Erythroblast (primary cell): ENCODE data around the gene SLC36A3.

Experiments used
- DNase-seq, 2 experiments: peaks; one replicate each; lab custom pipeline; 2025; lab: John Stamatoyannopoulos, UW
- GATA1 ChIP-seq: IDR thresholded peaks from 2 replicates; pipeline ENCODE4 v1.6.1; 2011; ENCODE audit warnings: low read depth, mild to moderate bottlenecking, control low read depth, low read length, moderate library complexity
- POLR2A ChIP-seq: IDR thresholded peaks from 2 replicates; pipeline ENCODE4 v1.6.1; 2011; ENCODE audit warnings: mild to moderate bottlenecking, low read length

SLC36A3 gene

GRCh38 chr5:151231359-151231758 lies 72.2 kb downstream of the SLC36A3 start:
- TF ChIP-seq POLR2A (no peak), GATA1 (no peak)
- no peak for DNase-seq

DNA sequence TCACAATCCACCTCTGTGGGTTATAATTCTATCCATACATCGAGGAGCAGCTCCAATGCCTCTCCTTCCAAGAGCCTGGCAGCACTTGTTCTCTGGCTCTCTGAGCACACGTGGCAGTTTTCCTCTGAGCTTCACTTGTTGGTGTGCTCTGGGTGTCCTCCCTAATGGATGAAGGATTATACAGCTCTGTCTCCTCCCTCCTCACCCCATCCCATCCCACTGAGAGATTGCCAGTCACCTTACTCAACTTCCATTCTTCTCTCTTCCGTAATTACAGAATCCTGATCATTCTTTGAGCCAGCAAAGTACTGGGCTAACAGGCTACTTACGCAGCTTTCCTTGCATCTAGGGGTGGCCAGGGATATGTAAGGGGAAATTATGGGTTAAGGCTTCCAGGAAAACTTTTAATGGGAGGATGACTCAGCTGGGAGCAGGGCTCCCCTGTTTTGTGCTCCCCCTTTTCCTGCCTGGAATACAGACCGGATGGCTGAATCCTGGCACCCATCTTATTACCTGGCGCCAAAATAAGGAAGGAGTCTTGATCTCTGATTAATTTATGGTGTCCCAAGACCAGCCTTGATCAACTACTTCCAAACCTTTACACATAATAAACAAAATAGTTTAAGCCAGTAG lies 73.4 kb downstream of the SLC36A3 start:
- TF ChIP-seq GATA1 = no peak
- no peak for TF ChIP-seq POLR2A
- no peak for DNase-seq

- TF ChIP-seq GATA1 = no peak
- no peak for TF ChIP-seq POLR2A
- no peak for DNase-seq
Measured at GRCh38 chr5:151228986-151229385, 74.6 kb downstream of the SLC36A3 start.

GRCh38 chr5:151227918-151228447 lies 75.6 kb downstream of the SLC36A3 start:
- no peak for DNase-seq

More at GRCh38 chr5:151227918-151228447, 75.6 kb downstream of the SLC36A3 start:
- TF ChIP-seq POLR2A (no peak), GATA1 (no peak)
